Testis (tissue), 2 donors: Measurements from ENCODE around the gene RPEL1.

Source experiments
- CTCF ChIP-seq, 3 experiments: fragments of 450-650 bp in 2 of 3; fragments of 200-600 bp in 1 of 3; sonication (generic) in 1 of 3; IDR thresholded peaks; one replicate each; pipeline ENCODE4 v1.5.1; 2016 to 2019; ENCODE audit warnings: antibody characterized with exemption in 3 of 3, mild to moderate bottlenecking in 2 of 3, moderate library complexity in 1 of 3
- POLR2A ChIP-seq: fragments of 450-650 bp; IDR thresholded peaks from one replicate; pipeline ENCODE4 v1.6.1; 2017; ENCODE audit warnings: antibody characterized with exemption, mild to moderate bottlenecking, moderate library complexity

DNA sequence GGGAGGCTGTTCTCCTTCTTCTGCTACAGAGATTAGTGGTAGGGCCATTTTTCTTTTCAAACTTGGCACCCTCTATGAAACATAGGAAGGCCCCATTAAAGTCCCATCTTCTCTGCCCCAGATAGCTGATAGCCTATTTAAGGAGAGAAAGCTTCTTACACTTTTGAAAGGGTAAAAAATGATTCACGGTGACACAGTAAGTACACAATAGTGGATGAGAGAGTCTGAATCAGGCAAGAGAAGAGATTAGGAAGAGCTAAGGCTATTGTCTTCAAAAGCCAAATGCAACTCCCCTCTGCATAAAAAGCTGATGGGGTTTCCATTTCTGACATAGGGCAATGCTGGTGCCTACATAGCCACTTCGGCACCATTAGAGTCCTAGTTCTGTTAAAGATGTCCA lies 34.8 kb downstream of the RPEL1 start:
- TF ChIP-seq CTCF (IDR thresholded peaks at IDR 0.05) (no peak), POLR2A (no peak)
